Activated T-cell treated with anti-CD3 and anti-CD28 coated beads for 1 hour (primary cell): ENCODE measurements around the gene NTM.

ENCODE experiments used
- DNase-seq: peaks from one replicate; pipeline ENCODE4 v3.0.0-alpha.2; 2020; ENCODE audit warnings: low read depth

The NTM gene

DNA sequence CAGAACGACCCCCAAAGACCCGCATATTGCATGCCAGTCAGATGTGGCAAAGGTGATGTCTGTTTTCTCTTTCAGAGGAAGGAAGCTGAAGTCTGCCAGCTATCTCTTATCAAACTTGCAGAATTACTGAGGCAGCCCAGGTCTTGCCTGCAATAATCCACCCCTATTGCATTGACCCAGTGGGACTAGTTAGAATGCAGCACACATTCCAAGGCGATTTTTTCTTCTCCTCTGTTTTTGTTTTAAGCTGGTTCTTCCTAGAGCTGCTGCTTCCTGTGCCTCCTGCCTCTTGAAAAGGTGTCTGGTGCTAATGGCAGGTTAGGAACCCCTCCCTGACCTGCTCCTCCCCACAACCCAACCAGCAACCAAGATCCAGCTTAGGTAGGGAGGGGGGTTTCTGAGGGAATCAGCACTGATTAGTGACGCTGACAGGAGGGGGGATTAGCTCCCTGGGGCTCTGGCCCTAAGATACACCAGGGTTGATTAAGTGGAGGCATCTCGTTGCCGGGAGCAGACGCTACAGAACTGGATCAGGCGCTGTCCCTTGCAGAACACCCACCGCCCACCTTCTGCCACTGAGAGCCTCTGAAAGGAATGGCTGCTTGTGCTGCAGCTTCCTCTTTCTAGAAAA, 2.8 kb downstream of the NTM start:
- no peak for DNase-seq

DNA sequence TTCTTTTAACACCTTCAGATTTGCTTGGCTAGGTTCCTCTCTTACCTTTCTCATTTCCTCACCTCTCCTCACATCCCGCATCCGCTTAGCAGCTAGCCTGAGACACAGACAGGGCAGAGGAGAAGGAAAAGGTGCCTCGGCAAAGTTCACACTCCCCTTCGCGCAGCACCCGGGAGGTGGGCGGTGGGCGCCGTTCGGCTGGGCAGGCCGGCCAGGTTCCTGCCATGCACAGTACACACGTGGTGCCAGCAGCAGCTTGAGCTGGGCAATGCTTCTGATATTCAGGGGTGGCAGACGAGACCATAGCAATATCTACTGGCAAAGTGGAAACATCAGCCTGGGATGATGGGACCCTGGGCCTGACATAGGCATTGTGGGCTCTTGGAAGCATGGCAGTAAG, 3.3 kb downstream of the NTM start:
- DNase-seq, result no peak

DNA sequence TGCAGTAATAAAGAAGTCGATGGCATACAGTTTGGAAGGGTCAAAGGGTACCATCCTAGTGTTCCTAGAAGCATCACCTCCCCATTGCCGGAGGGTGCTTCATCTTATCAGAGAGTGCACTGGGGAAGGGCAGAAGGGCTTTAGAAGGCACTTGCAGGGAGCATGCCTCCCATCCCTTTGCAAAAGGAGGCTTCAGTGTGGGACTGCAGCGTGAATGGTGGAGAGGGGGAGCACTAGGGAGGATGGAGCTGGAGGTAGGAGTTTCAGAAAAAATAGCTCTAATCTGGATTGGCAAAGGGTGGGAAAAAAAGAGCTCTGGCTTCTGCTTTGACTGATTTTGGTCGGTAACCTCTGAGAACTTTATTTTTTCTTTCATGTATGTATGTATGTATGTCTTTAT, 5.0 kb downstream of the NTM start:
- no peak for DNase-seq

DNA sequence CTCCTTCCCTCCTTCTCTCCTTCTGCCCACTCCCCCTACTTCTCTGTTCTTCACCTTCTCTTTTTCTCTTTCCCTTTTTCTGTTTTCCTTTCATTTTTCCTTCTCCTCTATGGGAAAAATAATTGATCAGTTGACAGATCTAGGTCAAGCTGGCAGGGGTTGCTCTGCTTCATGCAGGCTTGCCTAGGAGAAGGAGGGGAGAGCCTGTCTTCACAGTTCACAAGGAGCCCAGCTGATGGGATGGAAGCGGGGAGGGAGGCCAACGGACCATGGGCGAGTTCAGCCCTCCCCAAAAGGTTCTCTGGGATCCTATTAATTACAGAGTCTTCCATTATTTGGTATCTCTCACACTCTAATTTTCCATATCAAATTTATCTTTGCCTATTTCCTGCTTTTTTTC, 5.5 kb downstream of the NTM start:
- no peak for DNase-seq

DNA sequence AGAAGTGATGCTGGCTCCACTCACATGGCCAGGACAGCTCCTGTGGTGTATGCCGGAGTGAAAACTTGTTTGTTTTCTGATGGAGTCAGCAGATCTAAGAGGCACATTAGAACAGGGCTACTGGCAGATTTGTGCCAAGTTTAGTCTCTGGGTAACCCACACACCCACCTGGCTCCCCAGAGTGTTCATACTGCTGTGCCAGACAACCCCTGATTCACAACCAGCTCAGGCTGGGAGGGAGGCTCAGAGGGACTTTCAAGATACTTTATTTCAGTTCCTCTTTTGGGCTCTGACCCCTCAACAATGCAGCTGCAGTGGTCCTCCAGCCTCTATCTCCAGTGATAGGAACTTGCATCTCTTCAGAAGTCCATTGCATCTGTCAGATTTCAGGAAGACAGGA, 8.5 kb downstream of the NTM start:
- DNase-seq, result no peak

DNA sequence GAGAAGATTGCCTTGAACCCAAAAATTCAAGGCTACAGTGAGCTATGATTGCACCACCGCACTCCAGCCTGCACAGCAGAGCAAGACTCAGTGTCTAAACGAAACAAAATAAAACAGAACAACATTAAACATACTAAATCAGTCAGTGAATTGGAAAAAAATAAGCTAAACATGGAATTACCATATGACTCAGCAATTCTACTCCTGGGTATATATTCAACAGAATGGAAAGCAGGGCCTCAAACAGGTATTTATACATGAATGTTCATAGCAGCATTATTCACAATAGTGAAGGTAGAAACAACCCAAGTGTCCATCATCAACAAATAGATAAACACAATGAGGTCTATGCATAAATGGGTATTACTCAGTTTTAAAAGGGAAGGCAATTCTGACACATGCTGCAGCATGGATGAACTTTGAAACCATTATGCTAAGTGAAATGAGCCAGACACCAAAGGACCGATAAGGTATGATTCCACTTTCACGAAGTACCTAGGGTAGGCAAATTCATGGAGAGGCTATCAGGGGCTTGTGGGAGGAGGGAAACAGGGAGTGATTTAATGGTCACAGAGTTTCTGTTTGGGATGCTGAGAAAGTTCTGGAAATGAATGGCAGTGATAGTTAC, 15.5 kb downstream of the NTM start:
- no peak for DNase-seq

DNA sequence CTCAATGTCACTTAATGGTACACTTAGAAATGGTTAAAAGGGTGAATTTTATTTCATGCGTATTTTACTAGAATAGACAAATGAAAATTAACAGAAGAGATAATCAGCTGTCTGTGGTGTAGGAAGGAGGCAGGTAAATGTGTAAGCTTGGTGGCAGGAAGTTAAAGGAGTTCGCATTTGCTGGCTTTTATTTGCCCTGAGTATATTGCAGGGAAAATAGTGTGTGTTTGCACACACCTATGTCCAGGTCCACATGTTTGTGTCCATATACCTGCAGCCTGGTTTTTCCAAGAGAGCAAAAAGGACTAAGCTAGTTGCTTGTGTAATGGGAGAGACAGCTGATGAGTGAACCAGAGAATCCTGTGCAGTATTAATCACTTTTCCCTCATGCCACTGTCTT, 16.0 kb downstream of the NTM start:
- no peak for DNase-seq

DNA sequence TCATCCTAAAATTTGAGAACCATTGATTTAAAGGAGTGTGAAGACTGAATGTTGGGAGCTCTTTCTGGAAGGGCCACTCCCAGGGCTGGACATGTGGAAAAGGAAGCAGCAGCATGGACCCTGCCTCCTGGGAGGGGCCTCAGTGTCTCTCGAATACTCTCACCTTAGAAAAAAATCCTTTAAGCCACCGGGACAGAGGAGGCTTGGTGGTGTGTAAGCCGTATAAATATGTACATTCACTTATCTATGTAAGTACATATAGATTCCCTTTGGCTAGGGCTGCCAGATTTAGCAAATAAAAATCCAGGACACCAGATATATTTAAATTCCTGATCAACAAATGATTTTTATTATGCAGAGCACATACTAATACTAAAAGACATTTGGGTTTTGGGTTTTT, 17.6 kb downstream of the NTM start:
- no peak for DNase-seq

DNA sequence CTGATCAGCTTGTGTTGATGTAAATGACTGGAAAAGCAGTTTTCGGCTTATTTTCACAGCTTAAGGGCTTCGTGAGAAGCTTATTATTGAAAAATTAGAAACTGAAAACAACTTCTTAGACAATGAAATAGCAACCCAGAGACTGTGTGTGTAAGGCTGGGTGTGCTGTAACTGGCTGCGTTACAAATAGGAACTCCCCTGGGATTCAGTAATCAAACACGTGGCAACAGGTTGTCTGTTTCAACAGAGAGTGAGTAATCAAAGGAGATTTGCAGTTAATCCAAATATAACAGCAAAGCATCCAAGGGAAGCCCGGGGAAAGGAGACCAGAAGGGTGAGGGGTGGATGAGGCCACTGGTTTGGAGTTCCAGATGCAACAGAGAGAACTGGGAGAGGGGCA, 19.2 kb downstream of the NTM start:
- no peak for DNase-seq

DNA sequence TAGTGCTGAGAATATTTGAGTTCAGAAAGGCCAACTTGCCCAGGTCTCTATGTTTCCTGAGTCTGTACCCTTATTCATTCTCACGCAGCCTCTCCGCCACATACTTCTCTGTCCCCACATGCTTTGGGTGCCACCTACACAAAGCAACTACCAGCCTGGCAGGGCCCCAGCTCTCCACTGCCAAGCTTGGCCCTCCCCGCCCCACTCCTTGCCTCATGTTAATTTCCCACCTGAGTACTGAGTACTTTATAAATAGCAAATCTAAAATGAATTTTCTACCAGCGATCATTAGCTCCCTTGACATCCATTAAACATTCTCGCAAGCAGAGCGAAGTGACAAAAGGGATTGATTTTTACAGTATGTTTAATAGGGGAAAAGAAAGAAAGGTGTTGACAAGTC, 20.8 kb downstream of the NTM start:
- DNase-seq, result no peak

DNA sequence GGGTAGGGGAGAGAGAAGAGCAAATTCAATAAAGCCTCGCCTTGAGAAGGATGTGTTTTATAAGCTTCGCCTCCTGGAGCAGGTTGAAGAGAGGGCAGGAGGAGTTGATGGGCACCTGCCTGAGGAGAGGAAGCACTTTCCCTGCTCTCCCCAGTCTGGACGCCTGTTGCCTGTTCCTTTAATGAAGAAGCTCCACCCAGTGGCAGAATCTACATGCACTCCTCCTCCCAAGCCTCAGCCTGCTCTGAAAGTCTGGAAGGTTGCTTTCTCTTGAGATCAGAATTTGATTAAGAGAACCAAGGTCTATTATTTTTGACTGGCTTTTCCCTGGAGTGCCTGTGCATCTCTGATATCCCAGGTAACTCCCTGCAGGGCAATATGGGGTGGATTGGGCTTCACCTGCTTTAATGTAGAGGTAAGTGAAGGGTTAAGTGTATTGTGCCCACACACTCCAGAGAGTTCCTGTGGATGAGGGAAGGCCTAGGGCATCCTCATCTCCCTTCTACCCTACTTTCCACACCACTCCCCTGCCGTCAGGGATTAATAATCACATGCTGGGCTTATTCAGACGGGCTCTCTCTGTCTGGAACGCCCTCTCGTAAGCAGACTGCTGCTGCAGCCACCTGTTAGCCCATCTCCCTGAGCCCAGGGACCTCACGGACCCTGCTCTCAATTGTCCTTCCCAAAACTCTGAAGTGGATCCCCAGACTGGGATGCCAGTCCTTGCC, 22.3 kb downstream of the NTM start:
- no peak for DNase-seq

DNA sequence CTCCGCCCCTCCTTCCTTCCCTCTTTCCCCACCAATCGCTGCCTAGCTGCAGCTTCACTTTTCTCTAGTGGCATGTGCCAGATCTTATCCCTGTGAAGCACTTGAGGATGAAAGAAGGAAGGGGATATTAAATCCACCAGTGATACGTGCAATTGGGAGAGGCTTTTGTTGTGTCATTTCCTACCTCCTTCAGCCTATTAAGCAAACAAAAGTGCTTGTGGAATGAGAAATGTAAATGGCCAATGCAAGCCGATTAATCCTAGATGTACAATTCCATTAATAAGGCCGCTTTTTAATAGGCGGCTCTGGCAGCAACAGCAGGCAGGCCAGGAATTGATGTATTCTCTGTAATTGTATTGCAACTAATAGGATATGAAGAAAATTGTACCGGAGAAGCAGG, 23.3 kb downstream of the NTM start:
- no peak for DNase-seq

DNA sequence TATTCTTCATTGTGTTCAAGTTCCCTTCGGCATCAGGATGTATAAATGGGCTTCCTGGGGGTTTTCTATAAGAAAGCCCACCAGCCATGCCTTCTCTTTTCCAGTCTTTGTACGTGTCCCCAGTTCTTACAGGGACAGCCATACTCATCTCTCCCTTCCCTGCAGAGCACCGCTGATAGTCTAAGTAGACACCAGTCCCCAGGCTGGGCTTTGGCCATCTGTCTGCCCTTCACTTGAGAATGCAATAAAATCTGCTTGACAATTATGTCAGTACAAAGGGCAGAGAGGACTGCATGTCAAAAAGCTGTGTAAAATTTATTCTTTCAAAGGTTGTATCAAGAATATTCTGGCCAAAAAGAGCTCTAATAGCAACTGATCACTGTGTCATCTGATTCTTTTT, 27.3 kb downstream of the NTM start:
- no peak for DNase-seq

DNA sequence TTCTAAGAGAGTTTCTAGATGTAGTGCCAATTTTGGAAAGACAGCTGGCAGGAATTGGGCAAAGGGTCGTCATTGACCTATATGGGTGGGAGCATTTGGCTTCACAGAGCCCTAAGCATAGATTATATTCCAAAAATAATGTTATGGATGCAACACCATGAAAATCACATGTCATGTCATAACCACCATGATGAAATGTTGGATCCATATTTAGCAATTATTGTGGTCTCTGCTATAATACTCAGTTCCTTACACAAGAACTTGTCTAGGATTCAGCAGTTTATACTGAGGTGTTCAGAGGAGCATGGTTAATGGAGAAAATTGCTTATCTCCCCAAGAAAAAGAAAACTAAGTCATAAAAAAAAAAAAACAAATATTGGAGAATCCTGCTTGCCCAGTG, 31.6 kb downstream of the NTM start:
- no peak for DNase-seq

DNA sequence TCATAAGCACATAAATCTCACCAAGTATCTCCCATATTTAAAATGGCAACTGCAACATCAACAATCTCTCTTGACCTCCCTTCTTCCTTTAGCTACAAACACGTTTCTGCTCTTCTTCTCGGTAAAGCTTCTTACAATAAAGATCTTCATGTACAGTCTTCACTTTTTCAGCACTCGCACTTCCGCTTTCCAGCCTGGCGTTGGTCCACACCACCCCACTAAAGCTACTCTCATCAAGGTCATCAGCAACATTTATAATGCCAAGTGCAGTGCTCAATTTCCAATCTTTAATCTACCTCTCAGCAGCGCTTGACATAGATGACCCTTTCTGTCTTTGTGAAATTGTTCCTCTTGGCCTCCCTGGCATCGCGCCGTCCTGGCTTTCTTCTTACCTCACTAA, 33.6 kb downstream of the NTM start:
- DNase-seq, result no peak

DNA sequence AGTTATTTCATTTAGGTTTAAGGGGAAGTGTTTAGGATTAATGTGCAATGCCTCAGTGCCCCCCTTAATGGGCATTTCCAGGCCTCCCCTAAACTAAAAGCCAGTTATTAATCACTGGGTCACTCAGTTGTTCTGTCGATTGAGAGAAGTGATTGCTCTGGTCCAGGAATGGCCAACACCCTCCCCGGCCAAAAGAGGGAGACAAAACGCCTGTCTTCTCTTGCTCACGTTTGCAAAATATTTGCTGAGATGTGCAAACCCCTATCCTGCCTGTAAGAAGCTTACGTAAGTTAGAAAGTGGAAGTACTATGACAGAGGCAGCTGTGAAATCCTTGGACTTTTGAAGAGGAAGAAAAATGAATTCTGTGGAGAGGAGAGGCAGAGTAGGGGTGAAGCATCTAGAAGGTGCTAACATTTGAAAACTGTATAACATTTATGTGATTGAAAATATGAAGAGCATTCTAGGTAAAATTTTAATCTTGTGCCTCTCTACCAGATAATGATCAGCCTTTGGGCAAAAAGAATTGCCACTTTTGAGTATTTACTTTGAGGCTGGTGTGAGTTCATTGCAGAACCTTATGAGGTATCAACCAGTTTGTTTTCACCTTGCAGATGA, 37.7 kb downstream of the NTM start:
- DNase-seq, result no peak

DNA sequence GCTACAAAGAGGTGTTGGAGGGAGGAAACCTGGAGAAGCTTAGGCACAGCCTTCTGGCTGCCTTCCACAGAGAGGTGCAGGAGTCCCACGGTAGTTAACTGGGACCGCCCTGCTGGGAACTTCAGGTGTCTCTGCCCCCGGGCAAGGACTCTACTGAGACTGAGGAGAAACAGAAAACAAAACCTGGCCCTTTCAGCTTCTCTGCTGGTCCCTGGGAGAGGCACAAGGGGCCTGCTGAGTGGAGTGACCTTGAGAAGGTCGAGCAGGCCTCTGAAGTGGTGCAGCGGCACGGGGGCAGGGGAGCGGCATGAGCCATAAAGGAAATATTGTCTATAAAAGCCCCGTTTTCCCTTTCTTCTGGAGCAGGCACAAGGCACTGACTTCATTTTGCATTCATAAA, 38.9 kb downstream of the NTM start:
- no peak for DNase-seq

DNA sequence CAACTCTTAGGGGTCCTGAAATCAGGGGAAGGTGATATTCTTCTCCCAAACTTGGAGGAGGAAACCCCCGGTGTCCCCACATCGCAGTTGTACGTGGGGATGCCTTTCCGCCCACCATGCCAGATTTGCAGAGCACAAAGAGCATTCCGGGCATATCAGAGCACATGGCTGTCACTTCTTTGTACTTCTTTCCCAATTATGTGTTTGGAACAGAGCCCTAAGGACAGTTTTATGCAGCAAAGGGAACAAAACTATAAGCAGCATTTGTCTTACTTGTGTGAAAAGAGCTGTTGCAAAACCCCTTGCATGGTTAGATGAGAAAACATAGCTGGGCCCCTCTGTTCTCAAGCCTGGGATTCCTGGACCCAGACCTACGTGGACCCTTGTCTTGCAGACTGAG, 41.2 kb downstream of the NTM start:
- no peak for DNase-seq

DNA sequence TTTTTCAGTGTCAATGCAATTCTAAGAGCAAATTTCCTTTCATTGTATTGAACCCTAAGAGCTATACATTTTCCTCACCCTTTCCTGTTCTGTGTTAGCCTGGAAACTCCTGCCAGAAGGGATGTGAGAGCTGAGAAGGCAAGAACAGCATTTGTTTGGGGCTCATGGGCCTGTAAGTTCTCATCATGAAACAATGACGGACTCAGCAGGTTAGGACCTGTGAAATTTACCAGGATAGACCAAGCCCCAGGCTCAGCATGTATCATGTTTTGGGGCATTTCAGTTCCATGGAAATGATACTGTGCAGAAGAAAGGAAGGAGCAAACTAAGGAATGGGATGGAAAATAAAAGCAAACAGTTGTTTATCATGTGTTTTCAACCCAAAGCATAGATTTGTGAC, 41.6 kb downstream of the NTM start:
- DNase-seq, result no peak

DNA sequence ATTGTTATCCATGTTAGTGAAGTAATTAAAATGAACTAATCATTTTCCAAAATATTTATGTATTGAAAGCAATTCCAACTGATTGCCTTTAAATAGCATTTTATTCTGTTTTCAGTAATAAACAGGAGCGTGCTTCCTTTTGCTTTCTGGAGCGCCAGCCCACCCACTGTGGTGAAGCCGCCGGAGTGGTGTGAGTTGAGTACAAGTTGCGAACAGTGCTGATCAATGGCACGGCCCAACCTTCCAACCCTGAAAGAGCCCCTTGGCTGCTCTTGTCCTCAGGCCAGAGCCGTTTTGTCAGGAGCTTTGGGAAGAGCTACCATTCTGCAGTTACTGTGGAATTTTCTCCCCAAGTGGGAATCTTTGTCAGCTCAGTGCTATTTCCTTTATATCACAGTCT, 42.8 kb downstream of the NTM start:
- DNase-seq, result no peak

DNA sequence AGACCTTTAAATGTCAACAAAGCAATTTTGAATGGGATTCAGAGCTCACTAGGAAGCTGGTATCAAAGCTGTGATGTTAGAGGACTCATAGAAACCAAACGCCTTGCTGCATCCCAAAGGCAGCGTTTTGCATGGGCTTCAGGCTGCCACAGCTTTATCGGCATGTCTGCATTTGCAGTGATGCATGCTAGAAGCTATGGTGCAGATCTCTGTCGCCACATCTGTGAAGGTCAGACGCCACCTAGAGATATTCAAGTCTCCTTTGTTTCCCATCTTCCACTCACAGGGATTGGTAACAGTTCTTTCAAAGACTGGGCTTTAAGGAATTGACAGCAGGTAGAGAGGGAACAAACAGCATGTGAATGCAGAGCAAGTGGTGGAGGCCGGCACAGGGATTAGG, 47.8 kb downstream of the NTM start:
- DNase-seq, result no peak

DNA sequence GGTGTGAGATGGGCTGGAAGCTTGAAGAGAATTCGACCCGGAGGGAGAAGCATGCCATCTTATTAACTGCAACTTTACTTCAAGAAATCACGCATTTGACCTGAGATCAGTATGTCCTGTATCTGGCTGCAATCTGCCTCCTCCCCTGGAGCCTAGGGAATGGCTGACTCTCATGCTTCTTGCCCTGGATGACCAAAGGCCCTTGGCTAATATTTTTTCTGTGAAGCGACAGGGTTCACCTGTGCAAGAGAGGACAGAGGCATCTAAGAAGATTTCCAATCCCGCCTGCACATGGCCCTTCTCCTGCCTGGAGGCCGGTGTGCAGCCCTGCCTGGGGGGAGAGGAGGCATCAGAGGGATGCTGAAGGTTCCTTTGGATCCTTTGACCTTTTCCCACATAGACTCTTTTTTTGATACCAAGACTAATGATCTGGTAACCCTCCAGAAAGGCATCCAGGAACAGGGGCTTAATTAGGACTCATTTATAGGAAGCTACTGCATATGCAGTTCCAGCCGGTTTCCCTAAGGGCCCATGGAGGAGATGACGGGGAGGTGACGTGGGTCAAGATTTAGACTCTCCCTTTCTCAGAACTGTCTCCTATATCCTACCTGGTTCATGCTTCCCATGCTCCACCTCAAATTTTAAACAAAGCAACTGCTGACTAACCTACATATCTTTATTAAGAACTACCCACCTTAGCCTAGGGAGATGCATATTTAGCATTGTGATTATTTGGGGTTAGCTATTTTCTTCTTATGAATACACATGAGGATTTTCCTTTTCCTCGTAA, 50.8 kb downstream of the NTM start:
- no peak for DNase-seq

DNA sequence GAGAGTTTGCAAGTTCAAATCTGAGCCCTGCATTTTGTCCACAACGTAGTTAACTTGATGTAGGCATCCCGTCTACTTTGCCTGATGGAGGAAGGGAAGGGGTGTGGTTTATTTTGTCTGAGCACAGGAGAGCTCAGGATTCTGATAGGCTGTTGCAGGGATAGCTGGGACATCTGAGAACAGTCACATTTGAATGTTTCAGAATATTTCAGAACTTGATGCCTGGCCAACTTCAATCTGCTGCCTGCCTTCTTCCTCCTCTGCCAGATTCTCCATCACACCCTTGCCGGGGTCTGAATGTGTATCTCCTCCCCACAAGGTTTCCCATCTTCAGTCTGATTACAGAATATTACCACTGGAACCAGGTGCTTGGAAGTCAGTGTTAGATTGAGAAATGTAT, 51.6 kb downstream of the NTM start:
- DNase-seq, result no peak
